HEK293T (cell line): ENCODE data around the gene CARS2.

Experiments
- CTCF ChIA-PET: fragments of 350-600 bp; formaldehyde crosslinking; extraction: SDS; loops from one replicate; lab custom pipeline; 2021; ENCODE audit warnings: antibody characterized with exemption, inconsistent platforms; lab: Yijun Ruan, JAX
- POLR2A ChIA-PET: fragments of 350-600 bp; formaldehyde crosslinking; extraction: SDS; loops from one replicate; lab custom pipeline; 2020; ENCODE audit warnings: antibody characterized with exemption, inconsistent platforms; lab: Yijun Ruan, JAX
- DNase-seq: peaks from one replicate; pipeline ENCODE4 v3.0.0; 2012; ENCODE audit warnings: mixed read lengths; ENCODE audit errors: extremely low spot score
- ARNT ChIP-seq: fragments of 450-650 bp; IDR thresholded peaks from 2 replicates; pipeline ENCODE4 v1.6.1; 2017; ENCODE audit warnings: mild to moderate bottlenecking
- BHLHE40 ChIP-seq: fragments of 450-650 bp; IDR thresholded peaks from 2 replicates; pipeline ENCODE4 v1.6.1; 2016; ENCODE audit warnings: mild to moderate bottlenecking, moderate library complexity, borderline replicate concordance
- CTBP1 ChIP-seq: fragments of 450-650 bp; IDR thresholded peaks from 2 replicates; pipeline ENCODE4 v1.6.1; 2016; ENCODE audit warnings: borderline replicate concordance
- ELF4 ChIP-seq: fragments of 450-650 bp; IDR thresholded peaks from 2 replicates; pipeline ENCODE4 v1.6.1; 2017; ENCODE audit warnings: antibody characterized with exemption
- FOXA1 ChIP-seq: fragments of 450-650 bp; IDR thresholded peaks from 2 replicates; pipeline ENCODE4 v1.6.1; 2016; ENCODE audit warnings: mild to moderate bottlenecking
- FOXK2 ChIP-seq: fragments of 450-650 bp; IDR thresholded peaks from 2 replicates; pipeline ENCODE4 v1.6.1; 2016; ENCODE audit warnings: mild to moderate bottlenecking
- FOXM1 ChIP-seq: fragments of 450-650 bp; IDR thresholded peaks from 2 replicates; pipeline ENCODE4 v1.6.1; 2017; ENCODE audit warnings: mild to moderate bottlenecking, borderline replicate concordance
- HDGF ChIP-seq: fragments of 450-650 bp; IDR thresholded peaks from 2 replicates; pipeline ENCODE4 v1.6.1; 2017; ENCODE audit warnings: antibody characterized with exemption, borderline replicate concordance
- L3MBTL2 ChIP-seq: fragments of 450-650 bp; conservative IDR thresholded peaks from 2 replicates; pipeline ENCODE4 v1.6.1; 2016; ENCODE audit warnings: mild to moderate bottlenecking
- LEF1 ChIP-seq: fragments of 450-650 bp; IDR thresholded peaks from 2 replicates; pipeline ENCODE4 v1.6.1; 2017; ENCODE audit warnings: mild to moderate bottlenecking, borderline replicate concordance
- NFRKB ChIP-seq: fragments of 450-650 bp; IDR thresholded peaks from 2 replicates; pipeline ENCODE4 v1.6.1; 2016; ENCODE audit warnings: mild to moderate bottlenecking, moderate library complexity
- PKNOX1 ChIP-seq: fragments of 450-650 bp; IDR thresholded peaks from 2 replicates; pipeline ENCODE4 v1.6.1; 2016
- SP1 ChIP-seq: fragments of 450-650 bp; IDR thresholded peaks from 2 replicates; pipeline ENCODE4 v1.6.1; 2017
- SUZ12 ChIP-seq: fragments of 450-650 bp; IDR thresholded peaks from 2 replicates; pipeline ENCODE4 v1.6.1; 2016; ENCODE audit warnings: mild to moderate bottlenecking
- TARDBP ChIP-seq: fragments of 450-650 bp; IDR thresholded peaks from 2 replicates; pipeline ENCODE4 v1.6.1; 2016
- ZNF384 ChIP-seq: fragments of 450-650 bp; IDR thresholded peaks from 2 replicates; pipeline ENCODE4 v1.6.1; 2016

The CARS2 gene

GRCh38 chr13:110705826-110706569, at the start of gene CARS2:
Gene CARS2, minus strand, starts transcription at chr13:110706116. Its CDS starts 23 bp downstream, at chr13:110706093.
- POLR2A ChIA-PET: interaction anchor here (1.0 to 2.2 kb wide), 2 partner anchors 9 to 11 kb away, joined by 3 to 7 read pairs; no protein-coding TSS in a partner anchor

GRCh38 chr13:110748271-110748670, 42.4 kb upstream of the CARS2 start:
- DNase-seq: no peak
- CTCF ChIA-PET: no interaction called here
- no peak for TF ChIP-seq L3MBTL2
- POLR2A ChIA-PET: no interaction called here

More at GRCh38 chr13:110705826-110706569, at the start of gene CARS2:
- DNase-seq: peak; percentile 80
- TF ChIP-seq HDGF: 0 out of 2 replicates have a peak, but pooled peaks have one; percentile 49
- TF ChIP-seq PKNOX1: peak; percentile 63
- TF ChIP-seq FOXK2: no peak
- CTCF ChIA-PET: no interaction called here

GRCh38 chr13:110746438-110746837, 40.5 kb upstream of the CARS2 start:
- DNase-seq: no peak
- CTCF ChIA-PET: interaction anchor here (0.6 kb wide), 1 partner anchor 90 kb away, joined by 5 read pairs; no protein-coding TSS in a partner anchor
- POLR2A ChIA-PET: no interaction called here
- TF ChIP-seq FOXM1: no peak
- no peak for TF ChIP-seq CTBP1
- TF ChIP-seq TARDBP: no peak
- no peak for TF ChIP-seq BHLHE40

- ChIA-PET POLR2A (no interaction called here), CTCF (no interaction called here)
- no peak for DNase-seq
- TF ChIP-seq ARNT (no peak), L3MBTL2 (no peak), FOXA1 (no peak), FOXK2 (no peak), HDGF (no peak), LEF1 (no peak), SUZ12 (no peak), SP1 (no peak), NFRKB (no peak), ELF4 (no peak), FOXM1 (no peak), PKNOX1 (no peak)
Measured at GRCh38 chr13:110743687-110744086, 37.8 kb upstream of the CARS2 start.

GRCh38 chr13:110737555-110737954, 31.6 kb upstream of the CARS2 start:
- ChIA-PET POLR2A (no interaction called here), CTCF (no interaction called here)
- TF ChIP-seq ELF4 (no peak), NFRKB (no peak), SUZ12 (no peak)
- DNase-seq: no peak

GRCh38 chr13:110734561-110734960, 28.6 kb upstream of the CARS2 start:
- DNase-seq: no peak
- TF ChIP-seq CTBP1 (no peak), PKNOX1 (no peak), FOXM1 (no peak), BHLHE40 (no peak), ELF4 (no peak), SP1 (no peak), ZNF384 (no peak), L3MBTL2 (no peak), LEF1 (no peak), ARNT (no peak), NFRKB (no peak), TARDBP (no peak)
- CTCF ChIA-PET: no interaction called here
- POLR2A ChIA-PET: no interaction called here

- ChIA-PET POLR2A (no interaction called here), CTCF (no interaction called here)
- no peak for TF ChIP-seq FOXK2
- no peak for TF ChIP-seq BHLHE40
- TF ChIP-seq CTBP1: no peak
- no peak for TF ChIP-seq L3MBTL2
- no peak for TF ChIP-seq FOXA1
- TF ChIP-seq NFRKB: no peak
- no peak for TF ChIP-seq HDGF
- TF ChIP-seq FOXM1: no peak
- TF ChIP-seq SUZ12: no peak
- TF ChIP-seq LEF1: no peak
- no peak for TF ChIP-seq SP1
- TF ChIP-seq PKNOX1: no peak
- no peak for DNase-seq
Measured at GRCh38 chr13:110731072-110731471, 25.2 kb upstream of the CARS2 start.
